CD4-positive, CD25-positive, alpha-beta regulatory T cell (primary cell): ENCODE measurements around the gene RPL19. TPM values are rescaled to one million over a fixed set of nuclear protein-coding genes. Genes with fewer than 3 reads are reported as not detected.

ENCODE experiments used
- ATAC-seq, 2 donors: fragments of 150-1000 bp; cut with Tn5 transposase; one replicate each; pipeline ENCODE4 v1.10.0; 2021; ENCODE audit warnings: low read depth in 2 of 2, moderate number of reproducible peaks in 2 of 2, moderate library complexity in 1 of 2
- DNase-seq, 3 donors: peaks; one replicate each; pipeline versions ENCODE4 v3.0.0 to v3.0.0-alpha.2; 2012 to 2022; ENCODE audit warnings: mixed read lengths in 1 of 3
- H3K27ac ChIP-seq: one replicate; pipeline ENCODE4 v1.7.0; 2013; ENCODE audit warnings: mild to moderate bottlenecking, low read length; ENCODE audit not compliant: insufficient read depth, poor library complexity, severe bottlenecking
- H3K27me3 ChIP-seq: one replicate; pipeline ENCODE4 v1.7.0; 2013; ENCODE audit warnings: low read length; ENCODE audit not compliant: control insufficient read depth, insufficient read depth
- H3K36me3 ChIP-seq: one replicate; pipeline ENCODE4 v1.7.0; 2013; ENCODE audit warnings: mild to moderate bottlenecking, low read length, moderate library complexity; ENCODE audit not compliant: control insufficient read depth, insufficient read depth
- H3K4me1 ChIP-seq: 2 replicates; pipeline ENCODE4 v1.7.0; 2013; ENCODE audit warnings: mild to moderate bottlenecking, low read length; ENCODE audit not compliant: insufficient read depth, control insufficient read depth, poor library complexity, severe bottlenecking
- H3K4me3 ChIP-seq: one replicate; pipeline ENCODE4 v1.7.0; 2013; ENCODE audit warnings: low read depth, mild to moderate bottlenecking, low read length, moderate library complexity
- H3K9me3 ChIP-seq, 2 experiments: 1 replicate in 1 of 2; 2 replicates in 1 of 2; pipeline ENCODE4 v1.7.0; 2013; ENCODE audit warnings: low read length in 2 of 2, mild to moderate bottlenecking in 1 of 2, moderate library complexity in 1 of 2; ENCODE audit not compliant: control insufficient read depth in 2 of 2
- H3K27ac Mint-ChIP-seq, 3 donors: one replicate each; pipeline ENCODE4 v1.8.0; 2020 to 2022; ENCODE audit warnings: mild to moderate bottlenecking in 3 of 3, mixed read lengths in 3 of 3, moderate library complexity in 2 of 3
- H3K27me3 Mint-ChIP-seq: one replicate; pipeline ENCODE4 v1.8.0; 2022; ENCODE audit warnings: mild to moderate bottlenecking, mixed read lengths
- H3K36me3 Mint-ChIP-seq: one replicate; pipeline ENCODE4 v1.8.0; 2020; ENCODE audit warnings: mixed read lengths
- H3K4me1 Mint-ChIP-seq, 4 donors: one replicate each; pipeline ENCODE4 v1.8.0; 2020 to 2022; ENCODE audit warnings: mixed read lengths in 4 of 4, mild to moderate bottlenecking in 1 of 4
- H3K4me3 Mint-ChIP-seq, 4 donors: one replicate each; pipeline ENCODE4 v1.8.0; 2020 to 2022; ENCODE audit warnings: mild to moderate bottlenecking in 4 of 4, mixed read lengths in 4 of 4, moderate library complexity in 3 of 4
- H3K9me3 Mint-ChIP-seq, 7 donors: one replicate each; pipeline ENCODE4 v1.8.0; 2020 to 2022; ENCODE audit warnings: mixed read lengths in 7 of 7, mild to moderate bottlenecking in 3 of 7, moderate library complexity in 2 of 7
- polyA plus RNA-seq, 4 donors: library from polyadenylated mRNA; unstranded; fragments of 300-500 nt; fragmentation: Illumina TruSeq; gene quantifications; one replicate each; pipeline ENCODE4 v1.2.3, GENCODE V29; 2021
- total RNA-seq: library from RNA; stranded (reverse); gene quantifications from one replicate; pipeline ENCODE4 v1.2.3, GENCODE V29; 2022

Gene RPL19
- total and polyA plus RNA-seq, 5 donors from 2014 or later = 2,055 to 3,537 (median 2,503) TPM

GRCh38 chr17:39212195-39212810 lies 12.2 kb downstream of the RPL19 start:
- ATAC-seq (no peak), DNase-seq (no peak)
- Histone ChIP-seq H3K4me3 (no peak overlapping the region), H3K36me3 (no peaks in the 10 kb centered on the region), H3K4me1 (peaks cover 20% of the 10 kb centered on the region), H3K27ac (no peak overlapping the region), H3K9me3 (no peaks in the 10 kb centered on the region), H3K27me3 (no peaks in the 10 kb centered on the region)
- no peaks in the 10 kb centered on the region for H3K36me3 Mint-ChIP-seq
- no peak overlapping the region for H3K4me3 Mint-ChIP-seq
- no peak overlapping the region for H3K27ac Mint-ChIP-seq
- H3K9me3 Mint-ChIP-seq = no peaks in the 10 kb centered on the region
- peaks cover 20% of the 10 kb centered on the region for H3K27me3 Mint-ChIP-seq
- peaks cover 0 to 30% (median 3%) of the 10 kb centered on the region in 4 donors for H3K4me1 Mint-ChIP-seq

- Mint-ChIP-seq H3K9me3 (no peaks in the 10 kb centered on the region), H3K27me3 (peaks cover 20% of the 10 kb centered on the region), H3K27ac (no peak overlapping the region), H3K4me1 (peaks cover 0 to 28% (median 3%) of the 10 kb centered on the region in 4 donors), H3K4me3 (no peak overlapping the region), H3K36me3 (no peaks in the 10 kb centered on the region)
- H3K9me3 ChIP-seq = no peaks in the 10 kb centered on the region
- H3K36me3 ChIP-seq = no peaks in the 10 kb centered on the region
- ATAC-seq (no peak), DNase-seq (no peak)
- no peaks in the 10 kb centered on the region for H3K27me3 ChIP-seq
- H3K4me1 ChIP-seq = peaks cover 18% of the 10 kb centered on the region
- no peak overlapping the region for H3K27ac ChIP-seq
- no peak overlapping the region for H3K4me3 ChIP-seq
Measured at GRCh38 chr17:39212841-39213480, 12.9 kb downstream of the RPL19 start.

- DNase-seq = no peak
- Histone ChIP-seq H3K9me3 (no peaks in the 10 kb centered on the region), H3K27me3 (no peaks in the 10 kb centered on the region), H3K36me3 (no peaks in the 10 kb centered on the region), H3K4me1 (peaks cover 18% of the 10 kb centered on the region), H3K27ac (no peak overlapping the region), H3K4me3 (no peak overlapping the region)
- Mint-ChIP-seq H3K4me1 (peaks cover 0 to 19% (median 3%) of the 10 kb centered on the region in 4 donors), H3K9me3 (no peaks in the 10 kb centered on the region), H3K27me3 (peaks cover 21% of the 10 kb centered on the region), H3K36me3 (no peaks in the 10 kb centered on the region), H3K4me3 (no peak overlapping the region), H3K27ac (no peak overlapping the region)
- ATAC-seq = no peak
Measured at GRCh38 chr17:39213852-39214251, 13.8 kb downstream of the RPL19 start.

- H3K4me1 Mint-ChIP-seq = peaks cover 0 to 5% (median 0%) of the 10 kb centered on the region in 4 donors
- H3K27ac Mint-ChIP-seq = no peak overlapping the region
- H3K4me3 Mint-ChIP-seq = no peak overlapping the region
Measured at GRCh38 chr17:39217734-39218369, 17.8 kb downstream of the RPL19 start.

GRCh38 chr17:39218906-39219305 lies 18.8 kb downstream of the RPL19 start:
- no peak for DNase-seq
- no peak for ATAC-seq
- Mint-ChIP-seq H3K9me3 (no peaks in the 10 kb centered on the region), H3K4me3 (no peak overlapping the region), H3K4me1 (peaks cover 0 to 7% (median 0%) of the 10 kb centered on the region in 4 donors), H3K27ac (no peak overlapping the region), H3K36me3 (no peaks in the 10 kb centered on the region), H3K27me3 (peaks cover 57% of the 10 kb centered on the region)
- H3K4me3 ChIP-seq = no peak overlapping the region
- no peaks in the 10 kb centered on the region for H3K36me3 ChIP-seq
- no peaks in the 10 kb centered on the region for H3K9me3 ChIP-seq
- H3K27me3 ChIP-seq = peaks cover 2% of the 10 kb centered on the region
- peaks cover 4% of the 10 kb centered on the region for H3K4me1 ChIP-seq
- H3K27ac ChIP-seq = no peak overlapping the region

More at GRCh38 chr17:39217734-39218369, 17.8 kb downstream of the RPL19 start:
- H3K9me3 Mint-ChIP-seq = no peaks in the 10 kb centered on the region
- Histone ChIP-seq H3K27ac (no peak overlapping the region), H3K9me3 (no peaks in the 10 kb centered on the region), H3K36me3 (no peaks in the 10 kb centered on the region), H3K4me1 (peaks cover 4% of the 10 kb centered on the region), H3K4me3 (no peak overlapping the region), H3K27me3 (no peaks in the 10 kb centered on the region)
- DNase-seq (no peak), ATAC-seq (no peak)
- peaks cover 46% of the 10 kb centered on the region for H3K27me3 Mint-ChIP-seq
- H3K36me3 Mint-ChIP-seq = no peaks in the 10 kb centered on the region

GRCh38 chr17:39219647-39220154 lies 19.6 kb downstream of the RPL19 start:
- Mint-ChIP-seq H3K9me3 (no peaks in the 10 kb centered on the region), H3K4me1 (peaks cover 0 to 12% (median 0%) of the 10 kb centered on the region in 4 donors), H3K4me3 (no peak overlapping the region), H3K27me3 (peaks cover 63% of the 10 kb centered on the region), H3K27ac (no peak overlapping the region), H3K36me3 (no peaks in the 10 kb centered on the region)
- H3K27ac ChIP-seq = no peak overlapping the region
- no peak overlapping the region for H3K4me3 ChIP-seq
- no peak for ATAC-seq
- no peak for DNase-seq
- no peaks in the 10 kb centered on the region for H3K9me3 ChIP-seq
- peaks cover 2% of the 10 kb centered on the region for H3K27me3 ChIP-seq
- H3K36me3 ChIP-seq = no peaks in the 10 kb centered on the region
- peaks cover 6% of the 10 kb centered on the region for H3K4me1 ChIP-seq

GRCh38 chr17:39221572-39221971 lies 21.5 kb downstream of the RPL19 start:
- Mint-ChIP-seq H3K27ac (no peak overlapping the region), H3K4me1 (peaks cover 0 to 19% (median 5%) of the 10 kb centered on the region in 4 donors), H3K9me3 (no peaks in the 10 kb centered on the region), H3K4me3 (no peak overlapping the region), H3K36me3 (no peaks in the 10 kb centered on the region), H3K27me3 (peaks cover 58% of the 10 kb centered on the region)
- H3K27ac ChIP-seq = no peak overlapping the region
- H3K36me3 ChIP-seq = no peaks in the 10 kb centered on the region
- H3K4me3 ChIP-seq = no peak overlapping the region
- DNase-seq (no peak), ATAC-seq (no peak)
- no peaks in the 10 kb centered on the region for H3K9me3 ChIP-seq
- H3K4me1 ChIP-seq = peaks cover 23% of the 10 kb centered on the region
- H3K27me3 ChIP-seq = peaks cover 6% of the 10 kb centered on the region
